GM12891 (cell line): ENCODE measurements around the gene SARS1.

ENCODE experiments used
- POLR2AphosphoS5 ChIP-seq: IDR thresholded peaks from 2 replicates; pipeline ENCODE4 v1.6.1; 2011; ENCODE audit warnings: low read depth, low read length, control low read depth
- TAF1 ChIP-seq: IDR thresholded peaks from 2 replicates; pipeline ENCODE4 v1.6.1; 2011; ENCODE audit warnings: low read depth, low read length, control low read depth

- TF ChIP-seq POLR2AphosphoS5 = no peak
- no peak for TF ChIP-seq TAF1
Observed at GRCh38 chr1:109275706-109276345, 62.1 kb downstream of the SARS1 start.
